HG02610 (cell line): ENCODE measurements around the gene IFNL3.

Experiments
- ATAC-seq: cut with Tn5 transposase; IDR thresholded peaks from one replicate; pipeline ENCODE4 v1.9.1; 2021; ENCODE audit warnings: mild to moderate bottlenecking, moderate library complexity; ENCODE audit not compliant: unreplicated experiment

IFNL3 gene

DNA sequence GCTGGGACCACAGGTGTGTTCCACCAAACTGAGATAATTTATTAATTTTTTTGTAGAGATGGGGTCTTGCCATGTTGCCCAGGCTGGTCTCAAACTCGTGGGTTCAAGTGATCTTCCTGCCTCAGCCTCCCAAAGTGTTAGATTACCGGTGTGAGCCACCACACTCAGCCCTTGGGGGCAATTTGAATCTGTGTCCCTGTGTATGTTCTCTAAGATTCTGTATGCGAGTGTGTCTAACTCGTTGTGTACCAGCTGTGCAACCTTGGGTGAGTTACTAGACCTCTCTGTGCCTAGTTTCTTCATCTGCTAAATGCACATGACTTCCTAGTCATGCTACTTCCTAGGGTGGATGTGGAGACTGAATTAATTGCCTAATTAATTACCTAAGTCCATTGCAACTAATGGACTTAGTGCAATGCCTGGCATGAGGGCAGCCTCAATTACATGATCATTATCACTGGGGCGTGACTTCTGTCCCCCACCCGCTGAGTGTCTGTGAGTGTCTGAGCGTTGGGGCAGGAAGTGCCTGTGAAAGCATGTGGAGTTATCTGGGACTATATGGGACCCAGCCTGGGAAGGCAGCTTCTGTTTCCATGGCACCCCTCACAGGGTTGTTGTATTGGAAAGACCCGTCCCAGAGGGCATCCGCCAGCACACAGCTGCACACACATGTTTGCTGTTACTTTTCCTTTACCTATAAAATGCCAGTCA lies 49.8 kb downstream of the IFNL3 start:
- no peak for ATAC-seq

DNA sequence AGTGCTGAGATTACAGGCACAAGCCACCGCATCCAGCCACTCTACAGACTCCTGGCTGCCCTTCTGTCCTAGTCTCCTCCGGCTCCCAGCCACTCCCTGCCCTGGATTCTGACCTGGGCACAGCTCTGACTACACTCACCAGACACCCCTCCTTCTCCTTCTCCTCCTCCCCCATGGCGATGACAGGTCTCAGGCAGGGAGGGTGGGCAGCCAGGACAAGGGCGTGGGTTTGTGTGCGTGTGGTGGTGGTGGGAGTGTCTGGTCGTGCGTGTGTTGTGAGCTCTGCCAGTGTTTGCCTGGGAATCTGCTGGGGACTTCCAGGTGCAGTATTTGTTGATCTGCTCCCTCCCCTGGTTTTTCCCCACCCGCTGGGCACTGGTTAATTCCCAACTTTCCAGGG lies 51.0 kb downstream of the IFNL3 start:
- no peak for ATAC-seq
